RWPE1 (cell line): ENCODE data around the gene KIF23.

ENCODE experiments used
- CTCF ChIA-PET: fragments of 350-600 bp; sonication (Branson Sonifier 250); formaldehyde crosslinking; extraction: SDS; loops from one replicate; lab custom pipeline; 2021; lab: Yijun Ruan, JAX
- POLR2A ChIA-PET: fragments of 400-600 bp; formaldehyde crosslinking; extraction: SDS; loops from one replicate; lab custom pipeline; 2020; ENCODE audit warnings: antibody characterized with exemption; ENCODE audit not compliant: low non-redundant PET; lab: Yijun Ruan, JAX
- DNase-seq: peaks from one replicate; pipeline ENCODE4 v3.0.0; 2012; ENCODE audit warnings: low spot score
- H3K27ac ChIP-seq: fragments of 450-650 bp; 2 replicates; pipeline ENCODE4 v1.5.1; 2017
- CTCF ChIP-seq: fragments of 450-650 bp; conservative IDR thresholded peaks from 2 replicates; pipeline ENCODE4 v1.5.1; 2017; ENCODE audit warnings: low read depth, mild to moderate bottlenecking

The KIF23 gene

DNA sequence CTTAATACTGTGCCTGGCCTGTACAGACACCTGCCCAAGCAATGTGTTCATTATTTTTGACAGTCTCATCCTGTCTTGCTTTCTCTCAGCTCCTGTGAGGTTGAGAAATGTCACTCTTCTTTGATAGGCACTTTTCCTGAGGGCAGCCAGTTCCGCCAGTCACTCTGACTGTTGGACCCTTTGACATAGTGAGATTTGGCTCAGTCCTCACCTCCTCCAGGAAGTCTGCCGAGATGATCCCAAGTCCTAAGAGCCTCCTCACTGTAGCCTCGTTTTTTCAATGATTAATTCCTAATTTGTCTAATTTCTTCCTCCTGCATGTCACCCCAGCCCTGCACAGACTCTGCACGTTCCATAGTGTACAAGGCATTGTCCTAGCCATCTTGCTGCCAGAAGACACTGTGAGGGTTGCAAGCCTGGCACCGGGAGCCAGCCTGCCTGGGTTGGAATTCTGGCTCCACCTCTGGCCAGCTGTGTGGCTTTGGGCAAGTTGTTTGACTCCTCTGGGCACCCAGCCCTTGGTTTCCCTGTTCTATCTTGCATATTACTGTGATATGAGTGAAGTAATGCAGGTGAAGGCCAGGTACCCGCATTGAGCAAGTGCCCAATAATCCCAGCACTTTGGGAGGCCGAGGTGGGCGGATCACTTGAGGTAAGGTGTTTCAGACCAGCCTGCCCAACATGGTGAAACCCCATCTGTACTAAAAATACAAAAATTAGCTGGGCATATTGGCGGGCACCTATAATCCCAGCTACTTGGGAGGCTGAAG is 62.7 kb downstream of the KIF23 start:
- DNase-seq = no peak
- CTCF ChIA-PET = interaction anchor here (0.6 to 0.8 kb wide), 4 partner anchors 26 to 998 kb away, joined by 3 to 4 read pairs (median 4); no protein-coding TSS in a partner anchor
- POLR2A ChIA-PET = no interaction called here
- H3K27ac ChIP-seq = no peak overlapping the region
- no peak for TF ChIP-seq CTCF

DNA sequence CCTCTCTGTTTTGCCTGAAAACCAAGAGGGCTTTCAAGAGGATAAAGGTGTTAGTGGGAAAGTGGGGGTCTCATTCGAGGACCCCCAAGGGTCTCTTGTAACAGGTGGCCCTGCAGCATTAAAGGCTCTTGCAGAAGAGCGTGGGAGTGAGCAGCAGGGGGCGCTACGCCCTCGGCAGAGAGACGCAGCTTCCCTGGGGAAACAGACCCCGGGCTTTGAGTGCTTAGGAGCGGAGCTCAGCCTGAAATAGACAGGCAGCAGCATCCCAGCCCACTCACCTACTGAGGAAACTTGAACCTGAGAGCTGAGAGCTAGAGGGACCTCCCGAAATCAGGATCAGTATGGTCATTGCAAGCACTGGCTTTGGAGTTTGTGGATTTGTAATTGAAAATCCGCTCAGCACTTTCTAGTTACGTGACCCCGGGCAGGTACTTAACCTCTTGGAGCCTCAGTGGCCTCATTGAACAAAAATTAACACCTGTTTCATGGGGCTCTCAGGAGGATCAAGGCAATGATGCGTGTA is 64.2 kb downstream of the KIF23 start:
- ChIA-PET POLR2A (no interaction called here), CTCF (interaction anchor here (0.6 to 1.3 kb wide), 8 partner anchors 9 to 1010 kb away, joined by 3 to 5 read pairs (median 3); no protein-coding TSS in a partner anchor)
- peak; percentile 95 for TF ChIP-seq CTCF
- peak; percentile 40 for DNase-seq
- no peak overlapping the region for H3K27ac ChIP-seq

DNA sequence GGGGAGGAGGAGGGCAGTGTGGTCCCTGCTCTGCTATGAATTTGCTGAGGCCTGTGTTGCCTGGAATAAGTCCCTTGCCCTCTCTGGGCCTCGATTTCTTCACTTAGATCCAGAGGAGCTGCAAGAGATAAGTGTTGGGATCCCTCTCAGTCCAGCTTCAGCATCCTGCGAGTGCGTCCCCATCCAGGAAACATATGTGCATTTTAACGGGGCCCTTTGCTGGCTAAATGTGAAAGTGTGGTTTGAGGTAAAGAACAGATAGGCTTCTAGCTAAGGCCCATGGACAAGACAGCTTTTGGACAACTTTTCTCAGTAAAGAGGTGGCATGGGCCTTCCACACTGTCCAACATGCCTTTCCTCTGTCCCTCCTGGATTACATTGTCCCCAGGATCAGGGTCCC is 64.9 kb downstream of the KIF23 start:
- DNase-seq = no peak
- H3K27ac ChIP-seq = no peak overlapping the region
- TF ChIP-seq CTCF = no peak
- POLR2A ChIA-PET = no interaction called here
- CTCF ChIA-PET = interaction anchor here (0.6 to 0.7 kb wide), 2 partner anchors 244 to 637 kb away, joined by 3 read pairs; no protein-coding TSS in a partner anchor

- ChIA-PET POLR2A (no interaction called here), CTCF (no interaction called here)
- no peak for DNase-seq
- no peak for TF ChIP-seq CTCF
- H3K27ac ChIP-seq = no peak overlapping the region
Measured at GRCh38 chr15:69479971-69480370, 65.8 kb downstream of the KIF23 start.

GRCh38 chr15:69480932-69481331 is 66.8 kb downstream of the KIF23 start:
- CTCF ChIA-PET = no interaction called here
- no peak overlapping the region for H3K27ac ChIP-seq
- POLR2A ChIA-PET = interaction anchor here (0.5 kb wide), 1 partner anchor 30 kb away, joined by 14 read pairs; no protein-coding TSS in a partner anchor

More at GRCh38 chr15:69480932-69481331, 66.8 kb downstream of the KIF23 start:
- DNase-seq = no peak
- no peak for TF ChIP-seq CTCF
